Activated CD8-positive, alpha-beta memory T cell treated with anti-CD3 and anti-CD28 coated beads for 1 hour (primary cell): Measurements from ENCODE around the gene CTAG2.
"Not testable (repeated sequence)": the region's sequence is repeated elsewhere in the genome, so short reads cannot be mapped to it uniquely, and the experiment has no call there.

ENCODE experiments used
- DNase-seq, 2 donors: peaks; one replicate each; pipeline ENCODE4 v3.0.0-alpha.2; 2020; ENCODE audit warnings: low read depth in 1 of 2; ENCODE audit errors: extremely low read depth in 1 of 2

The CTAG2 gene

DNA sequence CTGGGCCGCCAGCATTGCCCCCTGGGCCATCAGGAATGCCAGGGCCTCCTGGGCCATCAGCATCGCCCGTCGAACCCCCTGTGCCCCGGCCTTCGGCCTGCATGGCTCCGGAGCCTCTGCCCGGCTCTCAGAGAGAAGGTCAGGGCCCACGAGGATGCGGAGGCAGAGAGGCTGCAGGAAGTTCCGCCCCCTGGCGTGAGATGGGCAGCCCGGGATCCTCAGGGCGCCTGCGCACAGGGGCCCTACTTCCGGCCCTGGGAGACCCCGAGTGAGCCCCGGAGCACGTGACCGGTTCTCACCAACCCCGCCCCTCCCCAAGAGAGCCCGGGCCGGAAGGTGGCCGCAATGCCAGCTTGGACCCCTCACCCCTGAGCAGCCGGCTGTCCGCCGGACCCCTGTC is at the start of gene CTAG2:
CTAG2 (minus strand) TSS at position 167 of the 400 bp plus-strand sequence; CDS start at position 103, 64 bp downstream.
- DNase-seq = not testable (repeated sequence)

- DNase-seq = no peak
Measured at GRCh38 chrX:154698630-154699248, 45.4 kb upstream of the CTAG2 start.

- DNase-seq = no peak
Measured at GRCh38 chrX:154696676-154697045, 43.3 kb upstream of the CTAG2 start.

DNA sequence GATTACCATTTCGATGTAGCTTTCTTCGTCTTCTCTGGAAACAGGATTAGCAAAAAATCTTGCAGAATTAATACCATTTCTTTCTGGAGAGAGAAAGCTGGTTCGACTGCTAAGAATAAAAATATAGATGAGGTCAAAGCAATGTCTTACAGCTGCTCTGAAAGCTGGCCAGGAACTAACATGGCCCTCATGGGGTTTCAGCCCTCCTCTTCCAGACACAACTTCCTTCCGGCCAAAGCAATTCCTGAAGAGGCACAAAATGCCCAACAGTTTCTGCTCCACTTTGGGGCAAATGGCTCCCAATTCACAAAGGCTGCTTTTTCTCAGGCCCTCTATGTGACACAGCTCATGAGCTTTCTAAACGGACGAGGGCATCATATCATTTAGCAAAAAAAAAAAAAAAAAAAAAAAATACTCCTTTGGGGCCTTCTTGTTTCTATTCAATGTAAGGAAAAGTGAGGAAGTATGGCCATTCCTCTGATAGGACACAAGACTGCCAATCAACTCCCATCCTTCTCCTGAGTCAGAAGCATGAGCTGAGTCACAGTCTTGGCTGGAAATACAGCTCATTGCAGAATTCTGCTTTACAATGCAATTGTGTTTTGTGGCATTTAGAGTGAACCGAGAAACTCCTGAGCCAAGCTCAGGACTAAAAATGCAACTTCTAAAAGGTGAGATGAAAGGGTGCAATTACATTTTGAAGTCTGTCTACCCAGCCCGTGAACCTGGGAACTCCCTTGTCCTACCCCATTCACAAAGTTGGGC is 42.7 kb upstream of the CTAG2 start:
- DNase-seq = no peak

DNA sequence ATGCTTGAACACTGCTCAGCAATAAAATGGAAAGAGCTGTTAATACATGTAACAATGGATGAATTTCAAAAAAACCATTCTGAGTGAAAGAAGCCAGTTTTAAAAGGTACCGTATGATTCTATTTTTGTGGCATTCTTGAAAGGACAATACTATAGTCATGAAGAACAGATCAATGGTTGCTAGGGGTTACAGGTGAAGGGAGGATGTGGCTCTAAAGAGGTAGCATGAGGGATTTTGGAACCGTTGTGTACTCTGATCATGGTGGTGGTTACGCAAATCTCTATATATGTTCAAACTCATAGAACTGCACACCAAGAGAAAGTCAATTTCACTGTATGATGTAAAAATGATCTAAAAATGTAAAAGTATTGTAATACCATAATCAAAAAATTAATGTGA is 40.0 kb upstream of the CTAG2 start:
- no peak for DNase-seq

- not testable (repeated sequence) for DNase-seq
Measured at GRCh38 chrX:154690438-154690837, 37.1 kb upstream of the CTAG2 start.

DNA sequence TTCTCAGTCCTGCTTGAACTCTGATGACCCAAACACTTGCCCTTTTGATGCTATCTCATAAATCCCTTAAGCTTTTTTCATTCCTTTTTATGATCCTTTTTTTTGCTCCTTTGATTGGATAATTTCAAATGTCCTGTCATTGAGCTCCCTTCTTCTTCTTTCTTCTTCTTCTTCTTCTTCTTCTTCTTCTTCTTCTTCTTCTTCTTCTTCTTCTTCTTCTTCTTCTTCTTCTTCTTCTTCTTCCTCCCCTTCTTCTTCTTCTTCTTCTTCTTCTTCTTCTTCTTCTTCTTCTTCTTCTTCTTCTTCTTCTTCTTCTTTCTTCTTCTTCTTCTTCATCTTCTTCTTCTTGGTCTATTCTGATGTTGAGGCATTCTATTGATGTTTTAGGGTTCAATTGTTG is 18.7 kb upstream of the CTAG2 start:
- DNase-seq = not testable (repeated sequence)

GRCh38 chrX:154670848-154671247 is 17.5 kb upstream of the CTAG2 start:
- DNase-seq = not testable (repeated sequence)

GRCh38 chrX:154661899-154662298 is 8.5 kb upstream of the CTAG2 start:
- DNase-seq = no peak

DNA sequence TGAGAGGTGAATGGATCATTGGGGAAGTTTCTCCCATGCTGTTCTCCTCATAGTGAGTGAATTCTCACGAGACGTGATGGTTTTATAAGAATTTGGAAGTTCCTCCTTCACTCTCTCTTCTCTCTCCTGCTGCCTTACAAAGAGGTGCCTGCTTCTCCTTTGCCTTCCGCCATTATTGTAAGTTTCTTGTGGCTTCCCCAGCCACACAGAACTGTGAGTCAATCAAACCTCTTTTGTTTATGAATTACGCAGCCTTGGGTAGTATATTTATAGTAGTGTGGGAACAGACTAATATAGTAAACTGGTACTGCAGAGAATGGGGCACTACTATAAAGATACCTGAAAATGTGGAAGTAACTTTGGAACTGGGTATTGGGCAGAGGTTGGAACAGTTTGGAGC is 7.8 kb upstream of the CTAG2 start:
- no peak for DNase-seq

DNA sequence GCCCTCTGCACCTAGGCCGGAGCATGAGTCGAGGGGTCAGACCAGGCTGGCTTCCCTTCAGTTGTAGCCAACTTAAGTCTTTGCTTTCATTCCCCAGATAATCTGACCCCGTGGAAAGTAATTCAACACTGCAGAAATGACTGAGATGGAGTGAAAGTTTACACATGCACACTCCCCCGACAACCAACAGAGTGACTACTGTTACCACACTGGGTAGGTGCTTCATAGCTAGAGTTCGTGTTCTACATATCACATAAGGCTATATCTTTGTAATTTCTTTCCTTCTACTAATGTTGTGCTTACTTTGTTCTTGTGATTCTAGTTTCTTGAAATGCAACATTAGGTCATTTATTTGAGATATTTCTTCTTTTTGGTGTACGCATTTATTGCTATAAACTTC is 7.2 kb upstream of the CTAG2 start:
- DNase-seq = no peak

DNA sequence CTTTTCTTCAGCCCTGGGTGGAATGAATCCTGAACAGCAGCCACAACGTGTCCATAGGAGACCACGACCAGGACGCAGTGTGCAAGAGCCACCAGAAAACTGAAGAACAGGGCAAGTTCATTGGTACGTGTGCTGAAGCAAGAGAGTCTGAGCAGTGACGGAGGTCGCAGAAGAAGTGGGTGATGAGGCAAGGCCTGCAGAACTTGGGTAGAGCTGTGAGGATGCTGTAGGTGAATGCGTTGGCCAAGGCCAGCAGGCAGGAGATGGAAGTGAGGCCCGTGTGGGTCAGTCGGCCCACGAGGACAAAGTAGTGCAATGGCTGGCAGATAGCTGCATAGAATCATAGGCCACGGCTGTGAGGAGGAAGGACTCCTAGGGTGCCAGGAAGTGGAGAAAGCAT is 5.6 kb upstream of the CTAG2 start:
- DNase-seq = no peak

DNA sequence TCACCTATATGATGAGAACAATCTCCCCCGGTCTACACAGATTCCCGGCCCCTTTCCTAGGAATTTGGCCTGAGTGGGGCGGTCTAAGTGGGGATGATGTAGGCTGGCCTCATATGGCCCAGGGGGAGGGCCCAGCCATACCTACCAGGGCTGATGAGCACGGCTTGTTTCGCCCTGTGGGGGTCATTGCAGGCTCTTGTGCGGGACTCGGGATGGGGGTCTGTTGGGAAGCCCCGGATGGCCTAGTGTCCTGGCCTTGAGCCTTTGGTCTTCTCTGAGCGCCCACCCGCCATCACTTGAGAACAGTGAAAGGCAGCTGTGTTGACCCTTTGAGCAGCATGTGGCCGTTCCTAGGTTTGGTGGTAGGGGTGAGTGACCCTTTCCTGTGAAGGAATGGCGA is 4.8 kb upstream of the CTAG2 start:
- no peak for DNase-seq

GRCh38 chrX:154657226-154657805 is 3.9 kb upstream of the CTAG2 start:
- no peak for DNase-seq

DNA sequence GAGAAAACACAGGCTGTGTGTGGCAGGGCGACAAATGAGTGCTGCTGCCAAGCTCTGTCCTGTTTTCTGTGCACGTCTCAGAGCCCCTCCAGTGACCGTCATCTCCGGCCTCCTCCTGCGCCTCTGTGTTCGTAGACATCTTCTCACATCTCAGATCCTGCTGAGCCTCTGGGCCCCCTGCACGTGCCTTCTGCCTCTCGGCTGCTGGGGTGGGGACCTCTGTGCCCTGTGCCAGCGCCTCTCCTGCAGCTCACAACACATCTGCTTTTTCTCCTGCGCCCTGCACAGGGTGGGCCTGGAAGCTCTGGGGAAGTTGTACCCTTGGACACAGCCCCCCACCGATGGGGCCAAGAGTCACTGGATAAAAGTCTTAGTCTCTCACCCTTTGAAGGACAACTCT is 2.4 kb upstream of the CTAG2 start:
- DNase-seq = no peak

DNA sequence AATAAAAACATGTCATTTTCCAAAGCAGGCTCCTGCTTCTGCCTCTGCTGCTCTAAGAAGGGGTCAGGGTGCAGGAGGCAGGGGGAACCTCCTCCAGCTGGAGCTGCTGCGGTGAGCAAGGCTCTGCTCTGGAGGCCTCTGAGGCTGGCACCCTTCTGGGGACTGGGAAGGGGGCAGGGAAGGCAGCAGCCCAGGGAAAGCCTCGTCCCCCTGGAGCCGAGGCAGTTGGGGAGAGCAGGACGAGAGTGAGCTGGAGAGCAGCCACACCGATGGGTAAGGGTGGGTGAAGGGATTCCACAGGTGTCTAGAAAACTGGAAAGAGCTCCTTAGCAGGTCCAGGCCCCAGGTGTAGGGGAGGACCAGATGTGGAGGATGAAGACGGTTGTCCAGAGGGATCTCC is 2.0 kb upstream of the CTAG2 start:
- DNase-seq = no peak

- no peak for DNase-seq
Measured at GRCh38 chrX:154654925-154655324, 1.5 kb upstream of the CTAG2 start.

GRCh38 chrX:154654372-154654771 is 993 bp upstream of the CTAG2 start:
- DNase-seq = no peak

DNA sequence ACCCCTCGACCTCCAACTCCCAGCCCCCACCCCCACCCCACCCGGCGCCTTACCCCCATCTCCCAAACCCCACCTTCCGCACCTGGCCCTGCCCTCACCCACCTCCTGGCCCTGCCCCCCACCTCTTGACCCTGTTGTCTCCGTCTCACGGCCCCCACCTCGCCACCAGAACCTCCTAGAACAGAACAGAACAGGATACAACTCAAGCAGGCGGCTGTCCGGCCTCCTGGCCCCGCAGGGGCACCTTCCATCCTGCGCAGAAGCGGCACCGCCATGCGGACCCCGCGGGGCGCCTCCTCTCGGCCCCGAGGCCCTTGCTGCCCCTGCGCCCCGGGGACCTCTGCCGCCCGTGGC is 354 bp downstream of the CTAG2 start:
- no peak for DNase-seq

GRCh38 chrX:154652311-154653047 is 900 bp downstream of the CTAG2 start:
- DNase-seq = no peak

- DNase-seq = no peak
Measured at GRCh38 chrX:154650221-154650510, 3.2 kb downstream of the CTAG2 start.
